ENCODE results near the gene ANKFY1. TPM values are rescaled to one million over a fixed set of nuclear protein-coding genes. Genes with fewer than 3 reads are reported as not detected.
"Not testable (repeated sequence)": the region's sequence is repeated elsewhere in the genome, so short reads cannot be mapped to it uniquely, and the experiment has no call there.

ANKFY1 gene
- total RNA-seq, 2 experiments from 2014 or later = 29.4 to 31.4 TPM

DNA sequence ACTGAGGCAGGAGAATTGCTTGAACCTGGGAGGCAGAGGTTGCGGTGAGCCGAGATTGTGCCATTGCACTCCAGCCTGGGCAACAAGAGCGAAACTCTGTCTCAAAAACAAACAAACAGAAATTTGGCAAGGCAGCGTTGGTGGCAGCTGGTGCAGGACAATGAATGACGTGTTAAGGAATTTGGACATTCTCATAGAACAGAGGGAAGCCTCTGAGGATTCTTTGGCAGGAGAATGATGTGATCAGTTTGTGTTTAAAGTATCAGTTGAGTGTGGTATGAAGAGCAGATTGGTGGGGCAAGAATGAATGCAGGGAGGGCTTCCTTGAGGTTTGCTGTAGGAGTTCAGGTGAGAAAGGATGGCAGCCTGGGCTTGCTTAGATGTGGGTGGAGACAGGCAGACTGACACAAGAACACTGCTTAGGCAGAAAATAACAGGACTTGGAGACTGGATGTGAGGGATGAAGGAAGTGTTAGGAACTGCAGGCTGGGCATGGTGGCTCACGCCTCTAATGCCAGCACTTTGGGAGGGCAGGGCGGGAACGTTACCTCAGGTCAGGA is 115.9 kb downstream of the ANKFY1 start:
- no peaks in the 10 kb centered on the region for H3K27me3 Mint-ChIP-seq
- DNase-seq = no peak
- no peaks in the 10 kb centered on the region for H3K9me3 Mint-ChIP-seq
- no peak overlapping the region for H3K27ac Mint-ChIP-seq
- peaks cover 12% of the 10 kb centered on the region for H3K4me1 Mint-ChIP-seq
- H3K36me3 Mint-ChIP-seq = peaks cover 4% of the 10 kb centered on the region
- no peak overlapping the region for H3K4me3 Mint-ChIP-seq

- Mint-ChIP-seq H3K36me3 (peaks cover 4% of the 10 kb centered on the region), H3K27ac (no peak overlapping the region)
These were observed 117.1 kb downstream of the ANKFY1 start for GRCh38 chr17:4146641-4147040.

GRCh38 chr17:4144422-4144747 is 119.4 kb downstream of the ANKFY1 start:
- peak overlapping the region; percentile 100 for H3K27ac Mint-ChIP-seq
- H3K4me1 Mint-ChIP-seq = peaks cover 37% of the 10 kb centered on the region
- no peaks in the 10 kb centered on the region for H3K9me3 Mint-ChIP-seq
- H3K4me3 Mint-ChIP-seq = peak overlapping the region; percentile 99
- H3K27me3 Mint-ChIP-seq = no peaks in the 10 kb centered on the region
- DNase-seq = no peak
- H3K36me3 Mint-ChIP-seq = peaks cover 5% of the 10 kb centered on the region

More at GRCh38 chr17:4146641-4147040, 117.1 kb downstream of the ANKFY1 start:
- H3K9me3 Mint-ChIP-seq = no peaks in the 10 kb centered on the region
- DNase-seq = no peak
- H3K27me3 Mint-ChIP-seq = no peaks in the 10 kb centered on the region
- H3K4me1 Mint-ChIP-seq = peaks cover 18% of the 10 kb centered on the region
- H3K4me3 Mint-ChIP-seq = no peak overlapping the region

GRCh38 chr17:4143563-4144421 is 120.0 kb downstream of the ANKFY1 start:
- Mint-ChIP-seq H3K27me3 (no peaks in the 10 kb centered on the region), H3K4me3 (peak overlapping the region; percentile 99), H3K4me1 (peaks cover 42% of the 10 kb centered on the region), H3K9me3 (no peaks in the 10 kb centered on the region), H3K27ac (peak overlapping the region; percentile 100), H3K36me3 (peaks cover 5% of the 10 kb centered on the region)
- peak; percentile 89 for DNase-seq

DNA sequence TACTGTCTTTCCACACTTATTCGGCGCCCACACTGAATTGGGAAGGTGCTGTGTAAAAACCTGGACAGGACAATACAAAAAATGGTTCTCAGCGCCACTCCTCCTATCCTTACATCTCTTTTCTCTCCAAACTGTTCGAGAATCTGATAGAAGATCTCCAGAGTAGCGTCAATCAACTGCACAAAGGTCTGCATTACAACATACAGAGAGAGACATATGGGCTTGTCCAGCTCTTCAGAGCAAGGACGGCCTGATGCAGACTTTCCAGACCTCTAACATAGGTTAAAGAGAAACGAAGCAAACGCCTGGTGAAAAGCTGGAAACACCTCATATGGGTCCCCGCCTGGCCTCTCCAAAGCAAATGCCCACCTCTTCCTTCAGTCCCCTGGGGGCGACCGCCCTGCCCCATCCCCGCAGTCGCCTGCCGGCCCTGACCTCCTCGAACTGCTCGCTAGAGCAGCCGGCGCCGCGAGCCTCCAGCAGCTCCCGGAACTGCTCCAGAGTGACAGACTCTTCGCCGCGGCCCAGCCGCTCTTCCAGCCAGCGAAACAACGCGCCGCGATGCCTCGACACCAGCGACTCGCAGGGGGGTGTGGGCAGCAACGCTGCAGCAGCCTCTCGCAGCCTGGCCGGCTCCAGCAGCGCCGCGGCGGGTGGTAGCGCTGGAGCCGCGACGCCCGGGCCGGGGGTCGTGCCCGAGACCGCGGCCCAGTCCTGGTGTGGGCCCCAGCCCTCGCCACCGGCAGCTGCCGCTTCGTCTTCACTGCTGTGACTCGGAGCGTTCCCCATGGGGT is 121.5 kb downstream of the ANKFY1 start:
- peak; percentile 48 for DNase-seq
- peaks cover 5% of the 10 kb centered on the region for H3K36me3 Mint-ChIP-seq
- no peaks in the 10 kb centered on the region for H3K9me3 Mint-ChIP-seq
- H3K27ac Mint-ChIP-seq = peak overlapping the region; percentile 7
- no peaks in the 10 kb centered on the region for H3K27me3 Mint-ChIP-seq
- H3K4me3 Mint-ChIP-seq = peak overlapping the region; percentile 99
- H3K4me1 Mint-ChIP-seq = peaks cover 55% of the 10 kb centered on the region

DNA sequence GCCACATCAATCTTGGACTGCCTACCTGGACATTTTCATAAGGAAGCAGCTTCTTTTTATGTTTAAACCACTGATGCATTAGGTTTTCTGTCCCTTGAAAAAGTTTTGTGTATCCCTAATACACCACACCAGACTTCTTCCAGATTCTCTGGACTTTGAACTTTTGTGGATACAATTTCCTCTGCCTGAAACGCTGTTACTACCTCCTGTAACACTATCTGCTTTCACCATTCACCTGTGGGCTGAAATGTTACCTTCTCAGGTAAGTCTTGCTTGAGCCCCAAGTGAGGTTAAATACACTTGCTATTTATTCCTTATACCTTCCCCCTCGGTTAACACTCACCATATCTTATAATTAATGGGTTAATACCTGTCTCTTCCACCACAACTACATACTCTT is 123.7 kb downstream of the ANKFY1 start:
- no peaks in the 10 kb centered on the region for H3K9me3 Mint-ChIP-seq
- peaks cover 57% of the 10 kb centered on the region for H3K4me1 Mint-ChIP-seq
- H3K27ac Mint-ChIP-seq = no peak overlapping the region
- H3K36me3 Mint-ChIP-seq = peaks cover 5% of the 10 kb centered on the region
- H3K4me3 Mint-ChIP-seq = no peak overlapping the region
- no peaks in the 10 kb centered on the region for H3K27me3 Mint-ChIP-seq
- no peak for DNase-seq

DNA sequence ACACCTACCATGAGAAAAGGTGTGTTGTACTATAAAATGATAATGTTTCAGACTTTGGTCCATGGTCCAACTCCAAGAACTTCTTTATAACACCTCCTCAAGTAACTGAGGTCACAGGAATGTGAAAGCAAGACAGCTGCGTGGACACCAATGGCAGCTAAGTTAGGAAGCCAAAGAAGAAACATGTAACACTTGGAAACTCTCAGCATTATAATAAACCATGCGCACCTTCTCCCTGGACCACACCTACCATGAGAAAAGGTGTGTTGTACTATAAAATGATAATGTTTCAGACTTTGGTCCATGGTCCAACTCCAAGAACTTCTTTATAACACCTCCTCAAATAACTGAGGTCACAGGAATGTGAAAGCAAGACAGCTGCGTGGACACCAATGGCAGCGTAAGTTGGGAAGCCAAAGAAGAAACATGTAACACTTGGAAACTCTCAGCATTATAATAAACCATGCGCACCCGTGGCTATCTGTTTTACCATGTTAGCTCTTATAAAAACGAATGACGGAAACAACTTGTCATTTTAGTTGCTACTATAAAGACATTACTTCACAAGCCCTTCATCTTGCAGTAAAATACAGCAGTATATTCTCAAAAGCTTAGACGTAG is 124.8 kb downstream of the ANKFY1 start:
- H3K9me3 Mint-ChIP-seq, H3K36me3 Mint-ChIP-seq, DNase-seq, H3K4me3 Mint-ChIP-seq, H3K27me3 Mint-ChIP-seq, H3K27ac Mint-ChIP-seq: not testable (repeated sequence)
- peaks cover 56% of the 10 kb centered on the region for H3K4me1 Mint-ChIP-seq

- no peak overlapping the region for H3K4me3 Mint-ChIP-seq
These were observed 127.4 kb downstream of the ANKFY1 start for GRCh38 chr17:4136373-4136772.

GRCh38 chr17:4135489-4135888 is 128.3 kb downstream of the ANKFY1 start:
- Mint-ChIP-seq H3K27me3 (no peaks in the 10 kb centered on the region), H3K9me3 (no peaks in the 10 kb centered on the region), H3K27ac (peak overlapping the region; percentile 6), H3K36me3 (peaks cover 2% of the 10 kb centered on the region), H3K4me1 (peaks cover 44% of the 10 kb centered on the region), H3K4me3 (no peak overlapping the region)
- DNase-seq = no peak

More at GRCh38 chr17:4136373-4136772, 127.4 kb downstream of the ANKFY1 start:
- Mint-ChIP-seq H3K27me3 (no peaks in the 10 kb centered on the region), H3K36me3 (peaks cover 4% of the 10 kb centered on the region), H3K9me3 (no peaks in the 10 kb centered on the region), H3K27ac (no peak overlapping the region), H3K4me1 (peaks cover 51% of the 10 kb centered on the region)
- DNase-seq = no peak

DNA sequence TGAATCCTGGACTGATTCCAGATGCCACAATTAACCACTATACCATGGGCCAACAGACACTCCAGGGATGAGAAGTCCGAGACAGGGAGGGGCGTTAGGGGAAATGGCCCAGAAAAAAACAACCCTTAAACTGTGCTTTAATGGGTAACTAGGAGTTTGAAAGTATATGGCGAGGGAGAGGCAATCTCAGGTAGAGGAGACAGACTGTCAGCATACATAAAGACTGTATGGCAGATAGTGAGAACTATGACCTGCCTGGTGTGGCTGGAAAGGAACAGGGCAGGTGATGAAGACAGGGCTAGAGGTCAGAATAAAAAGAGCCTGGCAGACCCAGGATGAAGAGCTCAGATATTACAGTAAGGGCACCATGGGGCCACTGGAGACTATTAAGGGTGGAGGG is 129.1 kb downstream of the ANKFY1 start:
- Mint-ChIP-seq H3K4me3 (no peak overlapping the region), H3K9me3 (no peaks in the 10 kb centered on the region), H3K36me3 (peaks cover 6% of the 10 kb centered on the region), H3K4me1 (peaks cover 38% of the 10 kb centered on the region), H3K27me3 (no peaks in the 10 kb centered on the region), H3K27ac (no peak overlapping the region)
- no peak for DNase-seq

- Mint-ChIP-seq H3K4me1 (peaks cover 26% of the 10 kb centered on the region), H3K27ac (no peak overlapping the region)
- no peak for DNase-seq
These were observed 133.1 kb downstream of the ANKFY1 start for GRCh38 chr17:4130715-4131114.

DNA sequence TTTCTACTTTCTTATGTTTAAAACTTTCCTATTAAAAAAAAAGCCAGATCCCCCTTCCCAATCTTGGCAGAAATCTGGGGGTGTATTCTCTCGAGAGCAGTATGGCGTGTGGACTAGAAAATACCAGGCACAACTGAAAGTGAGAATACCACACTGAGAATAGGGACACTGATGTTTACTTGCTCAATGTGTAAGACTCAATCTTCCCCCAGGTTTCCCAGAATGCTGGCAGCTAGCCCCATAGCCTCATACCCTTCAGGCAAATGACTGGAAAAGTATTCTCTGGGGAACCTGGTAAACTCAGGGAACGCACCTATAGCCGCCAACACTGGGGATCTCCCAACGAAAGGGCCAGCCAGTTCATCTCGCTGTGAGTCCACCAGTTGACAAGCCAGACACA is 136.2 kb downstream of the ANKFY1 start:
- Mint-ChIP-seq H3K27ac (no peak overlapping the region), H3K27me3 (no peaks in the 10 kb centered on the region), H3K4me3 (no peak overlapping the region), H3K4me1 (peaks cover 24% of the 10 kb centered on the region), H3K36me3 (peaks cover 20% of the 10 kb centered on the region), H3K9me3 (no peaks in the 10 kb centered on the region)
- no peak for DNase-seq

More at GRCh38 chr17:4130715-4131114, 133.1 kb downstream of the ANKFY1 start:
- Mint-ChIP-seq H3K27me3 (no peaks in the 10 kb centered on the region), H3K36me3 (peaks cover 16% of the 10 kb centered on the region), H3K9me3 (no peaks in the 10 kb centered on the region), H3K4me3 (no peak overlapping the region)

GRCh38 chr17:4125552-4125951 is 138.2 kb downstream of the ANKFY1 start:
- Mint-ChIP-seq H3K9me3 (no peaks in the 10 kb centered on the region), H3K27ac (peak overlapping the region; percentile 57), H3K27me3 (no peaks in the 10 kb centered on the region), H3K36me3 (peaks cover 21% of the 10 kb centered on the region), H3K4me3 (no peak overlapping the region), H3K4me1 (peaks cover 23% of the 10 kb centered on the region)
- no peak for DNase-seq

DNA sequence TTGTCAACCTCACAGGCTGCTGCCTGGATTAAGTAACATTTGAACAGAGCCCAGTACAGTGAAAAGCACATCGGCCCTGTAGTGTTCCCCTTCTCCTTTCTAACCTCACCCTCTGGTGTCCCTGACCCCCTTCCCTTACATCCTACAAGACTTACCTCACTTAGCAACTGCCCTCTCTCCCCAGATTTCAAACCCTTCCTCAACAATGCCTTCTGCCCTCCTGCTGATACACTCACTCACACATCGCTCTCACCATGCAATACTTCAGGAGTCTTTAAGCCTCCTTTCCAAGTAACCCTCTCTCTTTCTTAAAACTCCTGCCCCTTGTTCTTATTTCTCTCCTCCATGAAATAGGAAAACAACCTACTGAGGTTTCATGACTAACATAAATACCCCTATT is 138.8 kb downstream of the ANKFY1 start:
- Mint-ChIP-seq H3K9me3 (no peaks in the 10 kb centered on the region), H3K36me3 (peaks cover 18% of the 10 kb centered on the region), H3K27ac (peak overlapping the region; percentile 57), H3K27me3 (no peaks in the 10 kb centered on the region), H3K4me1 (peaks cover 23% of the 10 kb centered on the region), H3K4me3 (no peak overlapping the region)
- DNase-seq = no peak

DNA sequence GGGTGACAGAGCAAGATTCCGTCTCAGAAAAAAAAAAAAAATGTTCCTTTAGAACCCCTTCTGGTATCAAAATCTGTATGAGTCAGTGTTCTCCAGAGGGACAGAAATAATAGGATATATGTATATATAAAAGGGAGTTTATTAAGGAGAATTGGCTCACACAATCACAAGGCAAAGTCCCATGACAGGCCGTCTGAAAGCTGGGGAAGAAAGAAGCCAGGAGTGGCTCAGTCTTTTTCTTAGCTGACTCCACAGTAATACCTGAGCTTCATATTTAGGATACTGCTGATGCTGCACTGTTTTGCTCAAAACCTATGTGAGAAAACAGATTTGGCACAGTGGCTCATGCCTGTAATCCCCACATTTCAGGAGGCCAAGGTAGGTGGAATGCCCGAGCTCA is 143.4 kb downstream of the ANKFY1 start:
- H3K4me1 Mint-ChIP-seq = peaks cover 6% of the 10 kb centered on the region
- no peaks in the 10 kb centered on the region for H3K27me3 Mint-ChIP-seq
- H3K27ac Mint-ChIP-seq = no peak overlapping the region
- H3K9me3 Mint-ChIP-seq = no peaks in the 10 kb centered on the region
- peaks cover 6% of the 10 kb centered on the region for H3K36me3 Mint-ChIP-seq
- no peak for DNase-seq
- no peak overlapping the region for H3K4me3 Mint-ChIP-seq
